HG03135 (cell line): Measurements from ENCODE around the gene ZNF638.
"Not testable (repeated sequence)": the region's sequence is repeated elsewhere in the genome, so short reads cannot be mapped to it uniquely, and the experiment has no call there.

Source experiments
- ATAC-seq: cut with Tn5 transposase; IDR thresholded peaks from one replicate; pipeline ENCODE4 v1.9.1; 2021; ENCODE audit warnings: mild to moderate bottlenecking, moderate library complexity; ENCODE audit not compliant: unreplicated experiment

ZNF638 gene

DNA sequence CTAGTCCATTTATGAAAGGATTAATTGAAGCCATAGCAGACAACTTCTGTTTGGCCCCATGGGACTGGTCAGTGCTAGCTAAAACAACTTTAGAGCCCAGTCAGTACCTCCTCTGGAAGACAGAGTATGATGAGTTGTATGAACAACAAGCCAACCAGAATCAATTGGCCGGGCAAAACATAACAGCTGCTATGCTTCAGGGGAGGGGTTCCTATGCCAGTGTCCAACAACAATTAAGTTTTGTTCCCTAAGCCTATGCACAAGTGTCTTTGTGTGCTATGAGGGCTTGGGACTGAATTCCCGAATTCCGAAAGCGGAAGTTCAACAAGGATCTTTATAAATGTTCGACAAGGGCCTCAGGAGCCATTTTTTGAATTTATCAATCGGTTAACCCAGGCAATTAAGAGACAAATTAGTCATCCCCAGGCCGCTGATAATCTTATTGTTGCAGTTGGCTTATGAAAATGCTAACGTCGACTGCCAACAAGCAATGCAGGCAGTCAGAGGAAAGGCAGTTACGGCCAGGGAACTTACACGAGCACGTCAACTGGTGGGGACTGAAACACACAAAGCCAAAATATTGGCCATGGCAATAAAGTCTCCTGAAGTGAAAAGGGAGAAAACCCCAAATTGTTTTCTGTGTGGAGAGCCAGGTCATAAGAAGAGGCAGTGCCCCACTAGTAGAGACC is 57.9 kb downstream of the ZNF638 start:
- ATAC-seq = no peak

DNA sequence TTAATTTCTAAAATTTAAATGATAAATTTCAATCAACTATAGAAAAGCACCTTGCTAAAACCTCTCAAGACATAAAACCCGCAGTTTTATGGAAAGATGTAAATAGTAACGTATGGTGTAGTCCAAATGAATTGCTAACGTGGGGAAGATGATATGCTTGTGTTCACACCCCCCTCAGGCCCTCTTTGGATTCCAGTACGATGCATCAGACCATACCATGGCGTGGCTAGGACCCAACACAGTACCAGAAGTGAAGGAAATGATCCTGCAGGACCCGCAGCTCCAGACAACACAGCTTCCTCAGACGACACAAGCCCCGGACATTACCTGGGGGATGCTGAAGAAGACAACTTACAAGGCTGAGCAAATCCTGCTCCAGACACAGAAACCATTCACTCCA is 61.6 kb downstream of the ZNF638 start:
- ATAC-seq = no peak

DNA sequence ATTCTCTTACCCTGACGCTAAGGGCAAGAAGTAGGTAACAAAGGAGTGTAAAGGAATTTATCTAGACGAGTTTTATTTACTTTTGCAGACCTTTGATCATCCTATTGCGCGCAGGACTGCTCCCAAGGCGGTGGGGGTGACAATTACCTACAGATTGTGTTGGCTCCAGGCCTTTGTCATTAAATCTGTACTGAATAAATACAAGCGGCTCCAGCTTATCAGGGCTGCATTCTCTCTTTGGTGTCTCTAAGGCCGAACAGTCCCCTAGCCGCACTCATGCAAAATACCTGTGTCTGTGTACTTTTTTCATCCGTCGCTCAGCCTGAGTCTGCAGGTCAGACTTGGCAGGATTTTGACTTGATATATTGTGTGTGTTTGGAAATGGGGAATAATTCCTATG is 63.9 kb downstream of the ZNF638 start:
- no peak for ATAC-seq

DNA sequence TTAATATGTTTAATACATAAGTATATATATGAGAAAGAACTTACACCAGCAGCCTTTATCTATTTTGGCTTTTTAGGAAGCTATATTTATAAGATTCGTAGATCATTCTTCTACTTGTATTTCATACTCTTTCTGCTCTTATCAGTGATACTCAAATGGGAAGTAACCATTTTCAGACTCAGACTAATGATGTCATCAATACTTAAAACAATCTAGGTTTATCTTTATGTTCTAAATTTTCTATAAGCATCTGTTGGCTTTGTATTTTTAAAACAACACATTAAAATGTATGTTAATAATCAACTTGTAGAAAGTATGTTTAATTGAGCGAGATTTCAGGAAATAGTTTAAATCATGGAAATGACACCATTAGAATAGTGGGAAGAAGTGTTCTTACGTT is 70.8 kb downstream of the ZNF638 start:
- no peak for ATAC-seq

DNA sequence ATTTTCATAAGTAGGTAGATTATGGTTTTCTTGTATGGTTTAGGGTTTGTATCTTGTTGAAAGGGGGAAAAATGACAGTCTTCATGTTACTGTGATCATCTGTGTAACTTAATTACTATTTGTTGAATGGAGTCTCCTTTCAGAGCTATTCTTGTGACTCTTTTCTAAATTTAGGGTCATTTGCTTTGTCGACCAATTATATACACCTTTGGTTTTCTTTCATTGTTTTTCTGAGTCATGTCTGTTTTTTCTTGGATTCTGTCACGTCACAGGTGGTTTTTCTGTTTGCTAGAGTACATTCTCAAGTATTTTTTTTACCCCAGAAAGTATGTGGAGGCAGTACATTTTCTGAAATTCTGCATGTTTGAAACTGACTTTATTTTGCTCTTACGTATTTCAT is 78.0 kb downstream of the ZNF638 start:
- no peak for ATAC-seq

DNA sequence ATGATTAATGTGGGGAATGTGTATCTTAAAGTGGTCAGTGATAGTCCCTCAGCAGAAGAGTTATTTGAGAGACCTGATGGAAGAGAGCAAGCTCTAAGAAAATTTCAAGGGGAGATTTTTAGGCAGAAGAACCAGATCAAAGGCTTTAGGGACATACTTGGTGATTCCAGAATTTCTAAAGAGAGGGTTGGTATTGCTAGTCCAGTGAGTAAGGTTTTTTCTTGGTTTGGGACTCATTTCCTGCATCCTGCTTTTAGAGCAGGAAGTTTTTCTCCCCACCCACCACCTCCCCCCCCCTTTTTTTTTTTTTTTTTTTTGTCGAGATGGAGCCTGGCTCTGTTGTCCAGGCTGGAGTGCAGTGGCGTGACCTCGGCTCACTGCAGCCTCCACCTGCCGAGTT is 79.1 kb downstream of the ZNF638 start:
- no peak for ATAC-seq

DNA sequence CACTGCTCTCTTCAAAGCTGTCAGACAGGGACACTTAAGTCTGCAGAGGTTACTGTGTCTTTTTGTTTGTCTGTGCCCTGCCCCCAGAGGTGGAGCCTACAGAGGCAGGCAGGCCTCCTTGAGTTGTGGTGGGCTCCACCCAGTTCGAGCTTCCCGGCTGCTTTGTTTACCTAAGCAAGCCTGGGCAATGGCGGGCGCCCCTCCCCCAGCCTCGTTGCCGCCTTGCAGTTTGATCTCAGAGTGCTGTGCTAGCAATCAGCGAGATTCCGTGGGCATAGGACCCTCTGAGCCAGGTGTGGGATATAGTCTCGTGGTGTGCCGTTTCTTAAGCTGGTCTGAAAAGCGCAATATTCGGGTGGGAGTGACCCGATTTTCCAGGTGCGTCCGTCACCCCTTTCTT is 85.3 kb downstream of the ZNF638 start:
- not testable (repeated sequence) for ATAC-seq

DNA sequence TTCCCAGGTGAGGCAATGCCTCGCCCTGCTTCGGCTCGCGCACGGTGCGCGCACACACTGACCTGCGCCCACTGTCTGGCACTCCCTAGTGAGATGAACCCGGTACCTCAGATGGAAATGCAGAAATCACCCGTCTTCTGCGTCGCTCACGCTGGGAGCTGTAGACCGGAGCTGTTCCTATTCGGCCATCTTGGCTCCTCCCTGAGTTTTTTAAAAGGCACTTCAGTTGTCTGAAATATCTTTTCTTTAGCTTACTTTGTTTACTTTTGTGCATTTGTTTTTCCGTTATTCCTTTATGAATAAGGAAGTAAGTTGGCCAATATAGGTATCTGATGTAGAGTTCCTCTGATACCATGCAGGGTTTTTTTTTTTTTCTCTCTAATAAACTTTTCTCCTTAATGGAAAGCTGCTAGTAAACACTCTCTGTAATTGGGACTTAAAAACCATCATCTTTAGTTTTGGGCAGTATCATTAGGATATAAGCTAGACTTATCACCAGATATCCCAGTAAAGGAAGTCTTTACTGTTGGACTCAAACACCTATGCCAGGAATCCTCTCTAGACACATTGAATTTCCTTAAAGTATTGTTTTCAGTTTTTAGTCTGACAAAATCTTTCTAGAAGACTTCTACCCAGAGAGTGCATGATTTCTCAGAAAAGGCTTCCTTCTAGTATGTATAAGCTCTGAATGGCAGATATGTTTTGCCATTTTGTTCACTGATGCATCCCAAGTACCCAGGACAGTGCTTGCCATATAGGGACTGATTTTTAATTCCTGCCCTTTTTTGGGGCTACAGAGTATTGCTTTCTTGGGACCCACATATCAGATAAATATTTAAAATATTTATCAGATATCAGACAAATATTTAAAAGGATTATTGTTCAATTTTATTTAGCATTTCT is 86.0 kb downstream of the ZNF638 start:
- no peak for ATAC-seq

DNA sequence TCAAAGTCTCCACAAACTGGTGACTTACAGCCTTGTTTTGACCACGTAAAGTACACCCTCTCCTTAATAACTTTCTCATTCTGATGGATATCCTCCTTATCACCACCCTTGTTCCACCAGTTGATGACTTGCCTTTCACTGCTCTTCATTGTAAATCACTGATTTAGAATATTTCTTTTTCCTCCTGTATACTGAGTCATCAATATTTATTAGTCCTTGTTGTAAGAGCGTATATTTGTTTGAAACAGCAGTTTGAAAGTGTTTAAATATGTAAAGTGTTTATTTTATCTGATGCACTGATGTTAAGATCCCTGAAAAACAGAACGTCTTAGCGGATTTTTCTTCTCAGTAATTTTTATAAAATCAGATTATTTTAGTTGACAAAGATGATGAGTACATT is 87.6 kb downstream of the ZNF638 start:
- ATAC-seq = no peak

DNA sequence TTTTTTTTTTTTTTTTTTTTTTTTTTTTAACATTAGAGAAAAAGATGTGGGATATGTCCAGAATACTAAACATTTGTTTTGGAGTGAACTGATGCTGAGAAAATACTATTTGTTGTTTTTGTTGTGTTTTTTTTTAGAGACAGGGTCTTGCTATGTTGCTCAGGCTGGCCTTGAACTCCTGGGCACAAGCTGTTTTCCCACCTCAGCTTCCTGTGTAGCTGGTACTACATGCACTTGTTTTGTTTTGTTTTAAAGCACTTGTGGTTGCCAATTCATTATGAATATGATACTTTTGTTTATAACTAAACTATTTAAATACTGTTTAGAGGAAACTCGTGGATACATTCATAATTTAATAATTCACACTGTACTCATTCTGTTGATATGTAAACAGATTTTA is 88.4 kb downstream of the ZNF638 start:
- no peak for ATAC-seq

DNA sequence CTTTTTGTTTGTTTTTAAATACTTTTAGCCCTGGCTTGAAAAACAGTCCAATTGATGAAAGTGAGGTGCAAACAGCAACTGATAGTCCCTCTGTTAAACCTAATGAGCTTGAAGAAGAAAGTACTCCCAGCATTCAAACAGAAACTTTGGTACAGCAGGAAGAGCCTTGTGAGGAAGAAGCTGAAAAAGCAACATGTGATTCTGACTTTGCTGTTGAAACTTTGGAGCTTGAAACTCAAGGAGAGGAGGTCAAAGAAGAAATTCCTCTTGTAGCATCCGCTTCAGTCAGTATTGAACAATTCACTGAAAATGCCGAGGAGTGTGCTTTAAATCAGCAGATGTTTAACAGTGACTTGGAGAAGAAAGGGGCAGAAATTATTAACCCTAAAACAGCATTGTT is 91.2 kb downstream of the ZNF638 start:
- no peak for ATAC-seq

DNA sequence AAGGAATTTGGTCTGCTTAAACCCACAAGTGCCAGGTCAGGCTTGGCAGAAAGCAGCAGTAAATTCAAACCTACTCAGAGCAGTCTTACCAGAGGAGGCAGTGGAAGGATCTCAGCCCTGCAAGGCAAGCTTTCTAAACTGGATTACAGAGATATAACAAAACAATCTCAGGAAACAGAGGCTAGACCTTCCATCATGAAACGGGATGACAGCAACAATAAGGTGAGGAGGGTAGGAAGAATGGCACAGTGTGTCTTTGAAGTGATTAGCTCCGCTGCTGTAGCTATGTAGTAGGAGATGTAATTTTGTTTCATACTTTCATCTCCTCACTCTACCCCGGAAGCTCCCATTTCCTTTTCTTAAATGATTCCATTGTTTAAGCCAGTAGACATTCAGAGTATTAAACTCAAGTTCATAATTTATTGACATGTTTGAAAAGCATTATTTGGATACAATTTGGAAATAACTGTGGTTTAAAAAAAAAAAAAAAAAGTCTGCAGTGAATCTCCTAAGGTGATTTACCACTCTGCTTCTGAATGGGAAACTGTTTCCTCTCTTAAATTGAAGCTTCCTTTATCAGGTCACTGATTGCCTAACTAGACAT is 92.3 kb downstream of the ZNF638 start:
- no peak for ATAC-seq

DNA sequence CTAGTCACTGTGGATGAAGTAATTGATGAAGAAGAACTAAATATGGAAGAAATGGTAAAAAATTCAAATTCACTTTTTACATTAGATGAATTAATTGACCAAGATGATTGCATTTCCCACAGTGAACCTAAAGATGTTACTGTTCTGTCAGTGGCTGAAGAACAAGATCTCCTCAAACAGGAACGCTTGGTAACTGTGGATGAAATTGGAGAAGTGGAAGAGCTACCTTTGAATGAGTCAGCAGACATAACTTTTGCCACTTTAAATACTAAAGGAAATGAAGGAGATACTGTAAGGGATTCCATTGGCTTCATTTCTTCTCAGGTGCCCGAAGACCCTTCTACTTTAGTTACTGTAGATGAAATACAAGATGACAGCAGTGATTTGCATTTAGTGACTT is 95.1 kb downstream of the ZNF638 start:
- ATAC-seq = no peak

DNA sequence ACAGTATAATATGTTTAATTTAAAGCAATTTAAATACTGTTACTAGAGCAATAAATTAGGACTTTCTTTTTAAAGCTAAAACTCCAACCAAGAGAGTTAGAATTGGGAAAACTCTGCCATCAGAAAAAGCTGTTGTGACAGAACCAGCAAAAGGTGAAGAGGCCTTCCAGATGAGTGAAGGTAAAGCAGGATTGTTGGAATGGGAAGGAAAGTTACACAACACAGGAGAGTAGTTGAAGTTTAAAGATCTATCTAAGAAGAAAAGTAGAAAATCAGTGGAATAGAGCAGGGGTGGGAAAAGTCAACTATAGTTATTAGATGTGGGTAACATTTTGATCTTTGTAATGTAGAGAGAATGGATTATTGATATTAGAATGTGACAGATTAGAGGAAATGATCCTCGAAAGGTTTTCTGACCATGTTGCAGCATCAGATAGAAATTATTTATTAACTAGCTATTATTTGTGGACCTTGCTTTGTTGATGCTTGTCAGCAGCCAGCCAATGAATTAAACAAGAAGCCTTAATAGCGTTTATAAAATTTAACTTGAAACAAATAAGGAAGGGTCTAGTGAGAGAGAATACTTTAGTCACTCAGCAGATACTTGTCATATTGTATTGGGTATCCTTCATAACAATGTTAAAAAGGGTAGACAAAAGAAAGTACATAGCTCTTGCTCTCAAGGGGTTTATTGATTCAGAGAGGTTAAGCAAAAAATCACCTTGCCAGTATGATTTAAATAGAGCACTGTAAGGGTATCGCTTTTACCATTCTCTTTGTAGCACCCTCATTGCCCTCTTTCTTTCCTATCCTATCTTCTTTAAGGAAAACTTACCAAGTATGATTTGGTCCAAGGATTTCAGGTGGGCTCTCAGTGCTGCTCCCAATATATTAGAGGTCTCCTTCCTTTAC is 97.1 kb downstream of the ZNF638 start:
- ATAC-seq = no peak

DNA sequence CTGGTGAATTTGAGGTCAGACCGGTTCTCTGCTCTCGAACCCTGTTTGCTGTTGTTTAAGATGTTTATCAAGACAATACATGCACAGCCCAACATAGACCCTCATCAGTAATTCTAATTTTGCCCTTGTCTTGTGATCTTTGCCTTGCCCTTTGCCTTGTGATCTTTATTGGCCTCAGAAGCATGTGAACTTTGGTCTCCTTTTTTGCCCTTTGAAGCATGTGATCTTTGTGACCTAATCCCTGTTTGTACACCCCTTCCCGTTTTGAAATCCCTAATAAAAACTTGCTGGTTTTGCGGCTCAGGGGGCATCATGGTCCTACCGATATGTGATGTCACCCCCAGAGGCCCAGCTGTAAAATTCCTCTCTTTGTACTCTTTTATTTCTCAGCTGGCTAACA is 113.6 kb downstream of the ZNF638 start:
- not testable (repeated sequence) for ATAC-seq

DNA sequence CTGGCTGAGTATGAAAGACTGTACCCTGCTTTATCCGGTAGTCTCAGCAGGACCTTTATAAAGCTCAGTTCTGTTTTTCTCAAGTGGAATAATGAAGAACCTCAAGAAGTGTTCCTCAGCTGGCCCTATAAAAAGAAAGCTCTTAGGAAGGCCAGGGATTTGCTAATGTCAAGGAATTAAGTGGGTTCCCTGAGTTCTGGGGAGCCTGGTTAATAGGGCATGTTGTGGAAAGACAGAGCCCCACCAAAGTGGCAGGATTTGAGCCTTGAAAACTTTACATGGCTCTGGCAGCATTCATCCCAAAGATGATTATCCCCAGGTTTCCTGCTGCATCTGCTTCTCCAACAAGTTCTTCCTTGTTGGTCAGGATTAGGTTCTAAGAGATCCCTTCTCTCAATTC is 114.9 kb downstream of the ZNF638 start:
- ATAC-seq = no peak

DNA sequence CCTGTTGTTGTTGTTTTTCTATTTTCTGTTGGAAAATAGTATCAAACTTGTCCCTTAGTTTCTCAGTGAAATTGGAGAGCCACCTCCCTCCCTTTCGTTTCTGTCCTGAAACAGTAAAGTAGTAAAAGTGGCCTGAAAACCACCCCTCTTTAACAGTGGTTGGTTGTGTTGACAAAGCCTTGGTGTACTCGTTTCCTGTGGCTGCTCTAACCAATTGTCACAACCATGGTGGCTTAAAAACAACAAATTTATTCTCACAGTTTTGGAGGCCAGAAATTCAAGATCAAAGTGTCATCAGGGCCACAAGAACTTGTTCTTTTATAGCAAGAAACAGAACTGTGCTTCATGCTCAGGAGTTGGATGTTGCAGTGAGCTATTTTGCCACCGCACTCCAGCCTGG is 117.8 kb downstream of the ZNF638 start:
- ATAC-seq = no peak

DNA sequence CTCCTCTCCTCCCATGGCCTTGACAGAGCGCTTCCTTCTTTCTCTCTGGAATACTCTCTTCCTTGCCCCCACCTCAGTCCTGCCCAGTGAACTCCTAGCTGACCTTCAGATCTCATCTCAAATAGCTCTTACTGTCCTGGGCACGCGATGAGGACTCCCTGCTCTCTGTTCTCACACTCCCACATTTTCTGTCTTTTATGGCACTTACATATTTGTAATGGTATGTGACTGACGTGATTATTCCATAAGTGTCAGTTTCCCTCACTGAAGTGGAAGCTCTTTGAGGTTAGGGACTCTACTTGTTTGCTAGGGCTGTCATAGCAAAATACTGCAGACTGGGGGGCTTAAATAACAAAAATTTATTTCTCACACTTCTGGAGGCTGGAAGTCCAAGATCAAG is 120.1 kb downstream of the ZNF638 start:
- ATAC-seq = no peak

DNA sequence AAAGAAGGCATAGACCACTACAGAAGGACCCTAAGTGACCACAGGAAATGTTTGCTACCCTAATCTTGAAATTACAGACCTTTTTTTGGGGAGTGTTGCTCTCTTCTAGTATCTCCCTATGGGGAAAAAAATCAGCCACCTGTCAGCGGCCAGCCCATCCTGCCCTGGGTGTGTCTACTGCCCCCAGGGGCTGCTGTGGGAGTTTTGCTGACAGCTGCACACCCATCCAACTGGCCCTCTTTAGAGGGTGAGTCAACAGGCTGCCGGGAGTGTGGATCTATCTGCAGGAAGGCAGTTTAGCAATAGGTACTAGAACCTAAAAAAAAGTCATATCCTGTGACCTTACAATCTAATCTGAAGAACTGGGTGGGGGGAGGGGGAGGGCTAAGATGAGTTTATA is 121.0 kb downstream of the ZNF638 start:
- no peak for ATAC-seq

DNA sequence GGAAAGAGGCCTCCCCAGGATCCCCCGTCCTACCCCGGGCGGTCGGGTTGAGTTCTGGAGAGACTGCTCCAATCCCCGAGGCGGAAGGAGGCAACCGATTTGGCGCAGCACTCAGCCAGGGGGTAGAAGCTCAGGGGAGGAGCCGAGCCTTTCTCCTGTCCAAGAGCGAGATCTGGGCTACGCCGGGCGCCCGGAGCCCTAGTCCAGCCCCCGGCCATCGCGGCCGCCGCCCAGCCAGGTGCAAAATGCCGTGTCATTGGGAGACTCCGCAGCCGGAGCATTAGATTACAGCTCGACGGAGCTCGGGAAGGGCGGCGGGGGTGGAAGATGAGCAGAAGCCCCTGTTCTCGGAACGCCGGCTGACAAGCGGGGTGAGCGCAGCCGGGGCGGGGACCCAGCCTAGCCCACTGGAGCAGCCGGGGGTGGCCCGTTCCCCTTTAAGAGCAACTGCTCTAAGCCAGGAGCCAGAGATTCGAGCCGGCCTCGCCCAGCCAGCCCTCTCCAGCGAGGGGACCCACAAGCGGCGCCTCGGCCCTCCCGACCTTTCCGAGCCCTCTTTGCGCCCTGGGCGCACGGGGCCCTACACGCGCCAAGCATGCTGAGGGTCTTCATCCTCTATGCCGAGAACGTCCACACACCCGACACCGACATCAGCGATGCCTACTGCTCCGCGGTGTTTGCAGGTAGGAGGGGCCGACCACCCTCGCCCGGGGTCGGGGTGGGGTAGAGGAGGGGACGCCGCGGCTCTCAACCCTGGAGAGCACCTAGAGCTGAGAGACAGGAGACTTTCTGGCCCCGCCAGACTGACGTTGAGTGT is 122.0 kb downstream of the ZNF638 start, which contains the start of gene DYSF:
DYSF (plus strand) TSS at position 158 of the 817 bp plus-strand sequence.
- no peak for ATAC-seq
